ENCODE data around the gene RPS6KC1. TPM values are rescaled to one million over a fixed set of nuclear protein-coding genes. Genes with fewer than 3 reads are reported as not detected.
A peak's percentile ranks its signal among the peaks of the same experiment; 100 is the strongest.

The RPS6KC1 gene
- total and polyA plus RNA-seq, 2 donors (not counting 1 experiment from before 2014, with no cell fraction given): 2.4 to 19.0 TPM

- H3K4me3 Mint-ChIP-seq: peak overlapping the region; percentile 98
- POLR2A ChIA-PET: interaction anchor here (1.0 to 1.9 kb wide), 3 partner anchors 36 to 157 kb away, joined by 5 to 7 read pairs (median 5); partner anchors contain the start of genes FLVCR1 and RPS6KC1
- peaks cover 3 to 20% of the 10 kb centered on the region in 2 experiments for H3K36me3 ChIP-seq (replicated peaks in 1 of 2; ENCODE audit: control extremely low read depth in 1 of 2, control insufficient read depth in 1 of 2, extremely low read depth in 1 of 2, insufficient read depth in 2 of 2, low read length in 1 of 2)
- H3K9me3 ChIP-seq (ENCODE audit: control extremely low read depth in 1 of 3, control insufficient read depth in 2 of 3, insufficient read depth in 1 of 3, low read length in 2 of 3): no peaks in the 10 kb centered on the region
- H3K4me1 Mint-ChIP-seq: peaks cover 31% of the 10 kb centered on the region
- peak overlapping the region; percentile 73 for H3K9ac ChIP-seq (ENCODE audit: low read length)
- peaks cover 39% of the 10 kb centered on the region for H3K79me2 ChIP-seq (ENCODE audit: control insufficient read depth, insufficient read depth, low read length)
- TF ChIP-seq CTCF (IDR thresholded peaks at IDR 0.05) (no peak), EZH2 (IDR thresholded peaks at IDR 0.05; ENCODE audit: borderline replicate concordance, insufficient read depth, low read depth, low read length, poor library complexity, severe bottlenecking) (no peak)
- H3K9me3 Mint-ChIP-seq (ENCODE audit: insufficient read depth): no peaks in the 10 kb centered on the region
- peak overlapping the region; percentile 82 for H3K4me2 ChIP-seq (replicated peaks; ENCODE audit: low read depth, low read length, poor library complexity, severe bottlenecking)
- no peak for DNase-seq
- H3K4me1 ChIP-seq (ENCODE audit: control insufficient read depth in 2 of 2, insufficient read depth in 2 of 2, low read length in 2 of 2): peaks cover 7 to 14% of the 10 kb centered on the region in 2 donors
- H2AFZ ChIP-seq (ENCODE audit: insufficient read depth, low read depth, low read length, poor library complexity, severe bottlenecking): peak overlapping the region; percentile 82
- H4K20me1 ChIP-seq (ENCODE audit: control insufficient read depth, insufficient read depth, low read length, poor library complexity, severe bottlenecking): no peaks in the 10 kb centered on the region
- H3K4me3 ChIP-seq (ENCODE audit: control extremely low read depth in 1 of 5, extremely low read depth in 1 of 5, insufficient read depth in 1 of 5, low read depth in 2 of 5, low read length in 4 of 5): peak overlapping the region; percentile 65 to 89 (median 77)
- WGBS (ENCODE audit: insufficient coverage): 56% methylated on average over 2 of the region's 7 CpGs
- H3K27ac Mint-ChIP-seq: peak overlapping the region; percentile 99
- no peak for ATAC-seq (ENCODE audit: low read depth)
- no peaks in the 10 kb centered on the region for H3K27me3 Mint-ChIP-seq
- CTCF ChIA-PET: interaction anchor here (1.2 to 1.6 kb wide), 2 partner anchors 20 to 944 kb away, joined by 3 to 5 read pairs; no protein-coding TSS in a partner anchor
- H3K27me3 ChIP-seq (replicated peaks in 1 of 4; ENCODE audit: control extremely low read depth in 1 of 4, control insufficient read depth in 3 of 4, insufficient read depth in 4 of 4, low read length in 3 of 4): no peaks in the 10 kb centered on the region
- intact Hi-C loops (cut with micrococcal nuclease): loop anchor here (1.0 to 10.0 kb wide), 7 partner anchors 37 to 1435 kb away; partner anchors contain the start of genes DTL, FLVCR1, INTS7 and NSL1
- H3K27ac ChIP-seq (ENCODE audit: low read length in 2 of 2): peak overlapping the region; percentile 81 to 92
Measured at GRCh38 chr1:213014642-213015041, 36.4 kb upstream of the RPS6KC1 start.
